ENCODE measurements around the gene NOS1.
"Not testable (repeated sequence)": the region's sequence is repeated elsewhere in the genome, so short reads cannot be mapped to it uniquely, and the experiment has no call there.

Gene NOS1

DNA sequence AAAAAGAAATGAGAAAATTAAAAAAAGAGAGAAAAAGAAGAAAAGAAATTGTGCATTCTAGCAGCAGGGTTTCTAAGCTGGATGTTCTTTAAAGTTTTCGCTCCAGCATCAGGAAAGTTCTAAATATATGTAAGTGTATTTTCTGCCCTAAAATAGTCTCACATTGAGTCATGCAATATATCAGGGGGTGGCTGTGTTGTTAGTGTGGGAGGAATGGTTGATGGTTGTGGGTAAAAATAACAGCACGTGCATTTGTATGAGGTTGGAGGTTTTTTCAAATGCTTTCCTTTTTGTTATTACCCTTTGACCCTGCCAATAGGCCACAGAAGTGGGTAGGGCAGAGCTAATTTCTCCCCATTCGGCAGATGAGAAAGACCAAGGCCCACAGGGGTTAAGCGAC is 106.0 kb downstream of the NOS1 start:
- DNase-seq = no peak

DNA sequence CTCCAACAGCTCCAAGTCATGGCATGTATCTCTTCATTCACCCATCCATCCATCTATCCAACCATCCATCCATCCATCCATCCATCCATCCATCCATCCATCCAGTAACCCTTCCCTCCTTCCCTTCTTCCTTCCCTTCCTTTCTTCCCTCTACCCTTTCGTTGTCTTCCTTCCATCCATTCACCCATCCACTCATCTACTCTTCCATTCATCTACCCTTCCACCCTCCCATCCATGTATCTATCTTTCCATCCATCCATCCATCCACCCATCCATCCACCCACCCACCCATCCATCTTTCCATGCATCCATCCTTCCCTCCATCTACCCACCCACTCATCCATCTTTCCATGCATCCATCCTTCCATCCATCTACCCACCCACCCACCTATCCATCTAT is 117.9 kb downstream of the NOS1 start:
- DNase-seq = no peak

GRCh38 chr12:117241697-117242096 is 119.7 kb downstream of the NOS1 start:
- DNase-seq = no peak

GRCh38 chr12:117240081-117240755 is 121.2 kb downstream of the NOS1 start:
- no peak for DNase-seq

- peak; percentile 70 for DNase-seq
These were observed 124.9 kb downstream of the NOS1 start for GRCh38 chr12:117236456-117237001.

DNA sequence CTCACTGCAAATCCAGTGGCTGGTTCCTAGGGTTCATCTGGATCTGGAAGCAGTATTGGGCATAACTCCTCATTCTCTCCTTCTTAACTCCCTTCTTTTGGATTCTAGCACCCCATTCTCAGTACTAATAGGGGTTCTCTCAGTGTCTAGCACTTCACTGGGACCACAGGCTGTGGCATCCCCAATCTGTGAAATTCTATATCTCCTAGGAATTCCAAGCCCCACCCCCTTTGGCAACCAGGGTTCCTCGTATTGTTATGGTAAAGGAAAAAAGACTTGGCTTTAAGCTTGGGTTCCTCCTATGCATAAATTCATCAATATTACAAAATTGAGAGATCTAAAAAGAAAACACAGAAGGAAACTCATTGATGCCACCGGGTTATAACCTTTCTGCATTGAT is 126.2 kb downstream of the NOS1 start:
- DNase-seq = no peak

- DNase-seq = no peak
These were observed 127.0 kb downstream of the NOS1 start for GRCh38 chr12:117234441-117234840.

GRCh38 chr12:117231750-117232149 is 129.7 kb downstream of the NOS1 start:
- no peak for DNase-seq

- no peak for DNase-seq
These were observed 133.2 kb downstream of the NOS1 start for GRCh38 chr12:117228239-117228638.

DNA sequence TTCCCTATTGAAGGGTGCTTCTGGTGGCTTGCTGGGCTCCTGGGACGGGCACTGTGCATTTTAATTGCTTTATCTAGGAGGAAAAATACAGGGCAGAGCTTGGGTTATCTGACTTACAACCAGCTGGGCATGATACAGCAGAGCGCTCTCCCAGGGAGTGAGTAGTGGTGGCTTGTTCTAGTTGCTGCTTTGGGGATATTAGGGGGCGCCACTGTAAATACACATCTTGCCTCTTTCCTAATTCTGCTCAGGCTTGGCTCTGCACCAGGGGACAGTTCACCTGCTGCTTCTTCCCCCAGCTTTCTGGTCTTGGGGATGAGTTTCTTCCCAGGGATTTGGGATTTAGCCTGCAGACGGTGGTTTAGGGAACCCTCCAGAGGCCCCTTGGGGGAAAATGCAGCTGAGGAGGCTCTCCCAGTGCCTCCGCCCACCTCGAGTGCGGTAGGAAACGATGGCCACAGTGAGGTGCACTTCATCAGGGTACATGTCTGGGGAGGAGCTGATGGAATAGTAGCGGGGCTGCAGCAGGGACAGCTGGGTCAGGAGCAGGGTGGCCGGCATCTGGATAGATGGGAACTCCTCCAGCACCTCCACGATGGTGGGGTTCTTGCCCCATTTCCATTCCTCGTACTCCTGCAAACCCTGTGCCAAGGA is 134.3 kb downstream of the NOS1 start:
- no peak for DNase-seq

DNA sequence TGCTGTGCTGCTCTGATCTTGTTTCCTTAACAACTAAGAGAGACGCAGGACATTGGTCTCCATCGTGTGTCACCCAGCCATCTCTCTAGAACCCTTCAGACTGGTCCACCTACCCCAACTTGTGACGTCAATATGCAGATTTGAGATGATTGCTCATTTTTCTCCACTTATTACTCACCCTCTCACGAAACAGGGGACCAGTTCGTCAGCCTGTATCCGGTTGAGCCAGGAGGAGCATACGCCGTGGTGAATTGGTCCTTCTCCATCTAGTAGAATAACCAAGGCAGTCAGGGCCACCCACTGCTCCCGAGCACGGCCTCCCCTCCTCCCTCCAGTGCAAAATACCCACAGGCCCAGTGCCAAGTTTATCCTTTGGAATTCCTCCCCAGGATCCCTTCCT is 134.9 kb downstream of the NOS1 start:
- DNase-seq = no peak

DNA sequence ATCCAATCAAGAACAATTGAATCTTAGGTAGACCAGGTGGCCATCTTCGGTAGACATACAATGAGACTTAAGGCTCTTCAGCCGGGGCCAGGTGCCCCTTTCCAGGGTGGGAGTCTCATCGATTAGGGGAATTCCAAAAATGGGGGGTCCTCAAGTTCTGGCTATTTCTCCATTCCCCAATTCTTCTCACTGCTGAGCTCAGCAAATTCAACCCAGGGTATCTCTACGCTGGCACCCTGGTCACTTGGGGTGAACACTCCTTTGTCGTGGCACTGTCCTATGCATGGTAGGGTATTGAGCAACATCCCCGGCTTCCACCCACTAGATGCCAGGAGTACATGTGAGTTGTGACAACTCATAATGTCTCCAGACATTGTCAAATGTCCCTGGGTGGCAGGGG is 136.2 kb downstream of the NOS1 start:
- DNase-seq = no peak

DNA sequence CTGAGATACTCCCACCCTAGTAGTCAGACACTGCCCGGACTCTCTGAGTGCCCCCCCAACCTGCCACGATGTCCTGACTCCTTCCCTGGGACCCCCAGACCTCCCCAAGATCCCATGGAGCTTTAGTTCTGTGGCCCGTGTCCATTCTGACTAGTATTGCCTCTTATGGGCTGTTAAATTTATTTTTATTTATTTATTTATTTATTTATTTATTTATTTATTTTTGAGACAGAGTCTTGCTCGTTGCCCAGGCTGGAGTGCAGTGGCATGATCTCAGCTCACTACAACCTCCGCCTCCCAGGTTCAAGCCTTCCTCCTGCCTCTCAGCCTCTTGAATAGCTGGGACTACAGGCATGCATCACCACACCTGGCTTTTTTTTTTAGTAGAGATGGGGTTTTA is 140.5 kb downstream of the NOS1 start:
- not testable (repeated sequence) for DNase-seq

- no peak for DNase-seq
These were observed 143.3 kb downstream of the NOS1 start for GRCh38 chr12:117218149-117218548.

DNA sequence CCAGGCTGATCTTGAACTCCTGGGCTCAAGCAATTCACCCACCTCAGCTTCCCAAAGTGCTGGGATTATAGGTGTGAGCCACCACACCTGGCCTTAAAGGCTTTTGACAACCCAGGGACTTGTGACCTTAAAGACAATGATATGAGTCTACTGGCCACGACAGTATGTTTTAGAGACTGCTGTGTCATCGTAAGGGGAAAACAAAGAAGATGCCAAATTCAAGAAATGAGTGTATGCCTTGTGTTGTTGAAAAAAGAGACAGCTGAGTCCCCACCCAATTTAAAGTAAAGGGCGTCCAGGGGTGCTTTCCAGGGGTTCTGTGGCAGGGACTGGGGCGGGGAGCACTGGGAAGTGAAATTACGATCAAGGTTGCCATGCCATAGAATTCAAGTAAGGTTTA is 144.7 kb downstream of the NOS1 start:
- DNase-seq = no peak

DNA sequence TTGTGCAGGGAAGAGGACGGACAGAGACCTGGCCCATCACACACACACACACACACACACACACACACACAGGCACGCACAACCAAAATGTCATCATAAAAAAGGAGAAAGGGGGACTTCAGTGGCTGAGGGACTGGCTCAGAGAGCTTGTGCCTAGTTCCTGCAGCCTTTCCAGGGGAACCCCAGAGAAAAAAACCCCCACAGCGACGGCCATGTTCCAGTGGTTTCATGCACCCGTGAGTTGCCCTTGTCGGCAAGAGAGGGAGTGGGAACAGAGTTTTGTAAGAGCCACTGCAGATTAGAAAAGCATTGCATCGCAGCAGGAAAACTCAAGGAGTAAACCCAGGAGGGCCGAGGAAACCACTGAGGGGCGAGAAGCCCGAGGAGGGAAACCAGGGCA is 146.6 kb downstream of the NOS1 start:
- no peak for DNase-seq

GRCh38 chr12:117213295-117213808 is 148.1 kb downstream of the NOS1 start:
- DNase-seq = no peak

DNA sequence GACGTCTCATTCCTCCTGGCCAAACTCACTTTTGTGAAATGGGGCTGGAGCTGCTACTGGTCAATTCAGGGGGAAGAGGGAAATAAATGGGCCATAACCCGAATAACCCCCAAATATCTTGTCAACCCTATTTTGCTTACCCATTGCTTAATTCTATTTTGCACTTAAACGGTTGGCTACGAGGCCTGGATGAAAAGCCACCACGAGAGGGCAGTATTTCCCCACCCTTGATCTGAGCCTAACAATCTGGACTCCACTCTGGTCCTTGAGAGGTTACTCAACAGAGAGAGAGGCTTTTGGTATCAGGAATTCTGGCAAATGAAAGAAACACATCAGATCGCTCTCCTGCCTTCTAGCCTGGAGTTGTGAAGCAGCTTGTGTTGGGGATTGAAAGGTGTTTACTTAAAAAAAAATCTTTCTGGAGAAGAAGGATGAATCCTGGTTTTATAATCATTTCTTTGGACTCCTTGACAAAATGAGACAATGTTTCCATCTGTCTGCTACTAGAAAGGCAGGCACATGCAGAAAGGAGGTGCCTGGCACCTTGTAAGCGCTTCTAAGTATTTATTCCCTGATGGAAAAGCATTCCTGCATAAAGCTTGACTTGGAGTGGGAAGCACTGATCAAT is 148.7 kb downstream of the NOS1 start:
- peak; percentile 58 for DNase-seq

GRCh38 chr12:117210266-117210918 is 151.0 kb downstream of the NOS1 start:
- DNase-seq = no peak

DNA sequence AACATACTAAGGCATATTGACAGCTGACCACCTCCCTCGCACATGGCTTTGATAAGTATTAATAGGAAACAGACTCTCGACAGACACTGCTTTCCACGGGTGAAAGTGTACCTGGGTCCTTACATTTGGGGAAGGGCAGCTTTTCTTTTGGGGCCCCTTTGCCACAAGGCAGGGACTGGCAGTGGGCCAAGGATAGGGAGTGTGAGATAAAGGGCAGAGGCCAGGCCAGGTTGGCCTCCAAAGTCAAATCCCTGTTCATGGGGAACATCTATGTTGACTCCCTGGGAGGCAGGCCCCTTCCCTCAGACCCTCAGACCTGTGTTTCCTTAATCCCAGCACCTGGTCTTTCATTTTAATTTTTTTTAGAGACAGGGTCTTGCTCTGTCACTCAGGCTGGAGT is 151.8 kb downstream of the NOS1 start:
- DNase-seq = no peak

DNA sequence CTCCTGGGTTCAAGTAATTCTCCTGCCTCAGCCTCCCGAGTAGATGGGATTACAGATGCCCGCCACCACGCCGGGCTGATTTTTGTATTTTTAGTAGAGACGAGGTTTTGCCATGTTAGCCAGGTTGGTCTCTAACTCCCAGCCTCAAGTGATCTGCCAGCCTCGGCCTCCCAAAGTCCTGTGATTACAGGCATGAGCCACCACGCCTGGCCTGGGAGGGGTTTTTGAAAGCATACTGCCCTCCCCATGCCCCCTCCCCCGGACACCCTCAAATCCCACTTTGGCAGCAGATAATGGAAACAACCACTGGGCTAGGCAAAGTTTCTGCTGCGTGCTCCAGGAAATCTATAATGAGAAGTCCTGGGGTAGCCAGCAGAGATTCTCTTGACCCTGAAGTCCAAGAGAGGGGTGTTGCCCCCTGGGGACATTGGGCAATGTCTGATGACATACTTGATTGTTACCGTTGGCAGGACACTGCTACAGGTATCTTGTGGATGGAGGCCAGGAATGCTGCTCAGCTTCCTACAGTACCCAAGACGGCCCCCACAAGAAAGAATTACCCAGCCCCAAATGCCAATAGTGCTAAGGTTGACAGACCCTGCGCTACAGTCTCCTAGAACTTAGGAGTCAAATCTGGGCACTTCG is 152.5 kb downstream of the NOS1 start:
- no peak for DNase-seq

DNA sequence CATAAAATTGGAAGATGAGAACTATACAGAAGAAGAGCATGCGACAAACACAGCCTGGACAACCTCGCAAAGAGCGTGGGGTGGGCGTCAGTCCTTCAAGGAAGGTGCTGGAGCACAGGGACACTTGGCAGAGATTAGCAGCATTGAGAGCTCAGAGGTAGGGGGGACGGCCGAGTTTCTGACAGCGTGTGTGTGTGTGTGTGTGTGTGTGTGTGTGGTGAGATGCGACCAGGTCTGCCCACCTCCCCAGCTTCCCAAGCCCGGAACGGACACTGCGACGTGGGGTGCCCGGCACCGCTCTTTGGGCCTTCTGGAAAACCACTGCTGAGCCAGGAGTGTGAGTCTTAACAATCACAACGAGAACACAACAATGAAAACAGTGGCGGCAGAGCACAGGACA is 153.2 kb downstream of the NOS1 start:
- DNase-seq = no peak

DNA sequence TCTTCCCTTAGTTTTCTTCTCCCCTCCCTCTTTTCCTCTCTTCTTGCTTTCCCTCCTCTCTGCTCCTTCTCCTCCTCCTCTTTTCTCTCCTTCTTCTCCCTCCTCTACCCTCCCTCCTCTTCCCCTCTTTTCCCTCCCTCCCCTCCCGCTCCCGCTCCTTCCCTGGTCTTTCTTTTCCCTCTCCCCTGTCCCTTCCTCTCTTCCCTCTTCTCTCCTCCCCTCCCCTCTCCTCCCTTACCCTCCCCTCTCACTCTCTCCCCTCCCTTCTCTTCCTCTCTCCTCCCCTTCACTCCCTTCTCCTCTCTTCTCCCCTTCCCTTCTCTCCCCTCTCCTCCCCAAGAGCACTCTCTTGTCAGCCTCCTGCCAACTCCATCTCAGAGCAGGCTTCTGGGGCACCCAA is 153.8 kb downstream of the NOS1 start:
- DNase-seq = no peak

All from NCI-H510A (cell line).